Measurements from ENCODE around the gene GNAI1. TPM values are rescaled to one million over a fixed set of nuclear protein-coding genes. Genes with fewer than 3 reads are reported as not detected.

Gene GNAI1
- total and polyA plus RNA-seq, 10 of the 15 experiments (the other 5 are each of a cell fraction or from before 2014, with no cell fraction given): not detected

DNA sequence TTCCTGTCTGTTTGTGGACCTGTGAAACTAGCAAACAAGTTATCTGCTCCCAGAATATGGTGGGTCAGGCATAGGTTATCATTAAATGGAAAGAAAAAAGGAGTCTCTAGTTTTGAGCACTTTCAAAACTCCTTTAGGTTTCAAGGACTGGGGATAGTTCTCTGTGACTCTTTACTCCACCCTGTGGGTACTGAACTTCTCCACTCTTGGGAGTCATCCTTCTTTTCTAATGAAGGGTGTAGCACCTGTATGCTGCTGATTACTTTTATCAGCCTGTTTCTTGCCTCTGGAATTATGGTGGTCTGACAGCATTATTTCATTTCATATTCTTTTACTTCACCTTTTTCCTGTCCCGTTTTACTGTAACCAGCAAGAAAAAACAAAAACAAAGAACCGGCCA, 6.7 kb downstream of the GNAI1 start:
- WGBS (ENCODE audit: insufficient coverage, insufficient replicate concordance, low lambda C conversion rate, missing lambda C conversion rate): 14% methylated on average over 2 of the region's 2 CpGs
- no TSS peak for BruUV-seq (replicated peaks)
- POLR2A ChIA-PET: no interaction called here

More for the DNA sequence above, 6.7 kb downstream of the GNAI1 start:
- H3K4me2 ChIP-seq (ENCODE audit: control insufficient read depth, insufficient read depth): no peak overlapping the region
- TF ChIP-seq EED (IDR thresholded peaks at IDR 0.05; ENCODE audit: low read depth) (no peak), NFYB (IDR thresholded peaks at IDR 0.05; ENCODE audit: insufficient read depth, low read depth, low read length) (no peak), PAX8 (IDR thresholded peaks at IDR 0.05) (no peak), NR2C1 (IDR thresholded peaks at IDR 0.05) (no peak)
- TF ChIP-seq, protein P1, sequence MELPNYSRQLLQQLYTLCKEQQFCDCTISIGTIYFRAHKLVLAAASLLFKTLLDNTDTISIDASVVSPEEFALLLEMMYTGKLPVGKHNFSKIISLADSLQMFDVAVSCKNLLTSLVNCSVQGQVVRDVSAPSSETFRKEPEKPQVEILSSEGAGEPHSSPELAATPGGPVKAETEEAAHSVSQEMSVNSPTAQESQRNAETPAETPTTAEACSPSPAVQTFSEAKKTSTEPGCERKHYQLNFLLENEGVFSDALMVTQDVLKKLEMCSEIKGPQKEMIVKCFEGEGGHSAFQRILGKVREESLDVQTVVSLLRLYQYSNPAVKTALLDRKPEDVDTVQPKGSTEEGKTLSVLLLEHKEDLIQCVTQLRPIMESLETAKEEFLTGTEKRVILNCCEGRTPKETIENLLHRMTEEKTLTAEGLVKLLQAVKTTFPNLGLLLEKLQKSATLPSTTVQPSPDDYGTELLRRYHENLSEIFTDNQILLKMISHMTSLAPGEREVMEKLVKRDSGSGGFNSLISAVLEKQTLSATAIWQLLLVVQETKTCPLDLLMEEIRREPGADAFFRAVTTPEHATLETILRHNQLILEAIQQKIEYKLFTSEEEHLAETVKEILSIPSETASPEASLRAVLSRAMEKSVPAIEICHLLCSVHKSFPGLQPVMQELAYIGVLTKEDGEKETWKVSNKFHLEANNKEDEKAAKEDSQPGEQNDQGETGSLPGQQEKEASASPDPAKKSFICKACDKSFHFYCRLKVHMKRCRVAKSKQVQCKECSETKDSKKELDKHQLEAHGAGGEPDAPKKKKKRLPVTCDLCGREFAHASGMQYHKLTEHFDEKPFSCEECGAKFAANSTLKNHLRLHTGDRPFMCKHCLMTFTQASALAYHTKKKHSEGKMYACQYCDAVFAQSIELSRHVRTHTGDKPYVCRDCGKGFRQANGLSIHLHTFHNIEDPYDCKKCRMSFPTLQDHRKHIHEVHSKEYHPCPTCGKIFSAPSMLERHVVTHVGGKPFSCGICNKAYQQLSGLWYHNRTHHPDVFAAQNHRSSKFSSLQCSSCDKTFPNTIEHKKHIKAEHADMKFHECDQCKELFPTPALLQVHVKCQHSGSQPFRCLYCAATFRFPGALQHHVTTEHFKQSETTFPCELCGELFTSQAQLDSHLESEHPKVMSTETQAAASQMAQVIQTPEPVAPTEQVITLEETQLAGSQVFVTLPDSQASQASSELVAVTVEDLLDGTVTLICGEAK (IDR thresholded peaks at IDR 0.05; ENCODE audit: borderline replicate concordance): no peak
- DNase-seq (ENCODE audit: low read depth, low spot score) (no peak), FAIRE-seq (no peak), ATAC-seq (no peak)
- ChIA-PET RAD21 (ENCODE audit: unreplicated experiment) (no interaction called here), CTCF (no interaction called here), SMC1A (ENCODE audit: uncharacterized antibody, unreplicated experiment) (no interaction called here)
- no peaks in the 10 kb centered on the region for H3K4me1 ChIP-seq (ENCODE audit: control insufficient read depth, insufficient read depth, low read length)
- H3K36me3 ChIP-seq (ENCODE audit: control insufficient read depth in 2 of 2, insufficient read depth in 2 of 2, low read length in 1 of 2): no peaks in the 10 kb centered on the region
- H2AFZ ChIP-seq (ENCODE audit: control insufficient read depth, low read depth, low read length): no peak overlapping the region
- H3K79me2 ChIP-seq (ENCODE audit: control insufficient read depth, insufficient read depth, low read length): no peaks in the 10 kb centered on the region
- H3K9me3 ChIP-seq (replicated peaks; ENCODE audit: control insufficient read depth, insufficient read depth, low read length): no peaks in the 10 kb centered on the region
- H3K27ac ChIP-seq (ENCODE audit: control insufficient read depth, insufficient read depth): no peak overlapping the region
- H3K9ac ChIP-seq (ENCODE audit: control insufficient read depth, insufficient read depth, low read length): no peak overlapping the region
- no peak overlapping the region for H3K4me3 ChIP-seq
- no peaks in the 10 kb centered on the region for H4K20me1 ChIP-seq (ENCODE audit: control insufficient read depth, insufficient read depth)
- in situ Hi-C loops (cut with MboI): no loop called here
- intact Hi-C loops (cut with micrococcal nuclease; ENCODE audit: unreplicated experiment): no loop called here
- peaks cover 0 to 2% of the 10 kb centered on the region in 2 experiments; a peak in 1 of 4 replicates for H3K27me3 ChIP-seq (replicated peaks in 1 of 2; ENCODE audit: control insufficient read depth in 2 of 2, insufficient read depth in 2 of 2, low read length in 1 of 2)

All from GM12878 (cell line).